ENCODE data around the gene PBX3. TPM values are rescaled to one million over a fixed set of nuclear protein-coding genes. Genes with fewer than 3 reads are reported as not detected.
"Not testable (repeated sequence)": the region's sequence is repeated elsewhere in the genome, so short reads cannot be mapped to it uniquely, and the experiment has no call there.

Gene PBX3
- total and polyA plus RNA-seq, 7 donors, result 4.2 to 12.7 (median 6.6) TPM

DNA sequence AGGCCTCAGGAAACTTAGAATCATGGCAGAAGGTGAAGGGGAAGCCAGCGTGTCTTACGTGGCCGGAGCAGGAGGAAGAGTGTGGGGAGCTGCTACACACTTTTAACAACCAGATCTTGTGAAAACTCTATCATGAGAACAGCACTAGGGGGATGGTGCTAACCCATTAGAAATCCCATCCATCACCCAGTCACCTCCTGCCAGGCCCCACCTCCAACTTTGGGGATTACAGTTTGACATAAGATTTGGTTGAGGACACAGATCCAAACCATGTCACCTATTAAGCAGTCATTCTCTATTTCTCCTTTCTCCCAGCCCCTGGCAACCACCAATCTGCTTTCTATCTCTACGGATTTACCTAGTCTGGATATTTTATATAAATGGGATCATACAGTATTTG, 26.9 kb downstream of the PBX3 start:
- Histone ChIP-seq H3K27ac (no peak overlapping the region), H3K4me3 (no peak overlapping the region), H3K27me3 (ENCODE audit: insufficient read depth in 3 of 3, low read length in 2 of 3) (no peaks in the 10 kb centered on the region), H3K4me1 (no peaks in the 10 kb centered on the region), H3K36me3 (ENCODE audit: insufficient read depth in 1 of 2, low read depth in 1 of 2) (no peaks in the 10 kb centered on the region), H3K9me3 (peaks cover 6% of the 10 kb centered on the region)
- DNase-seq, result no peak
- TF ChIP-seq, protein P1, sequence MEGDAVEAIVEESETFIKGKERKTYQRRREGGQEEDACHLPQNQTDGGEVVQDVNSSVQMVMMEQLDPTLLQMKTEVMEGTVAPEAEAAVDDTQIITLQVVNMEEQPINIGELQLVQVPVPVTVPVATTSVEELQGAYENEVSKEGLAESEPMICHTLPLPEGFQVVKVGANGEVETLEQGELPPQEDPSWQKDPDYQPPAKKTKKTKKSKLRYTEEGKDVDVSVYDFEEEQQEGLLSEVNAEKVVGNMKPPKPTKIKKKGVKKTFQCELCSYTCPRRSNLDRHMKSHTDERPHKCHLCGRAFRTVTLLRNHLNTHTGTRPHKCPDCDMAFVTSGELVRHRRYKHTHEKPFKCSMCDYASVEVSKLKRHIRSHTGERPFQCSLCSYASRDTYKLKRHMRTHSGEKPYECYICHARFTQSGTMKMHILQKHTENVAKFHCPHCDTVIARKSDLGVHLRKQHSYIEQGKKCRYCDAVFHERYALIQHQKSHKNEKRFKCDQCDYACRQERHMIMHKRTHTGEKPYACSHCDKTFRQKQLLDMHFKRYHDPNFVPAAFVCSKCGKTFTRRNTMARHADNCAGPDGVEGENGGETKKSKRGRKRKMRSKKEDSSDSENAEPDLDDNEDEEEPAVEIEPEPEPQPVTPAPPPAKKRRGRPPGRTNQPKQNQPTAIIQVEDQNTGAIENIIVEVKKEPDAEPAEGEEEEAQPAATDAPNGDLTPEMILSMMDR (IDR thresholded peaks at IDR 0.05), result no peak
- ATAC-seq, result no peak
- 86 to 94% (median 88%) methylated on average over 4 of the region's 4 CpGs for WGBS, 3 donors
- intact Hi-C loops (cut with DNase I), result no loop called here

- H3K27ac ChIP-seq; H3K4me3 ChIP-seq; intact Hi-C loops (cut with DNase I); H3K36me3 ChIP-seq (ENCODE audit: insufficient read depth in 1 of 2, low read depth in 1 of 2); H3K4me1 ChIP-seq; H3K9me3 ChIP-seq; ATAC-seq; H3K27me3 ChIP-seq (ENCODE audit: insufficient read depth in 3 of 3, low read length in 2 of 3); DNase-seq: not testable (repeated sequence)
- WGBS, 3 donors, result 68 to 88% (median 76%) methylated on average over 4 of the region's 4 CpGs
These were observed 29.6 kb downstream of the PBX3 start for GRCh38 chr9:125776789-125777188.

GRCh38 chr9:125778538-125779219, 31.5 kb downstream of the PBX3 start:
- H3K36me3 ChIP-seq (ENCODE audit: insufficient read depth in 1 of 2, low read depth in 1 of 2); H3K9me3 ChIP-seq; H3K4me3 ChIP-seq; H3K27ac ChIP-seq; H3K27me3 ChIP-seq (ENCODE audit: insufficient read depth in 3 of 3, low read length in 2 of 3); intact Hi-C loops (cut with DNase I); DNase-seq; H3K4me1 ChIP-seq; ATAC-seq: not testable (repeated sequence)
- WGBS, 3 donors, result 99% methylated on average over 4 to 5 of the region's 6 CpGs

- DNase-seq; H3K4me3 ChIP-seq; ATAC-seq; H3K4me1 ChIP-seq; intact Hi-C loops (cut with DNase I); H3K27me3 ChIP-seq (ENCODE audit: insufficient read depth in 3 of 3, low read length in 2 of 3); H3K36me3 ChIP-seq (ENCODE audit: insufficient read depth in 1 of 2, low read depth in 1 of 2); H3K9me3 ChIP-seq; H3K27ac ChIP-seq: not testable (repeated sequence)
- 80% methylated on average over 1 of the region's 5 CpGs; no CpG with 5 or more reads in 2 of the 3 donors for WGBS, 3 donors
These were observed 32.0 kb downstream of the PBX3 start for GRCh38 chr9:125779220-125779565.

DNA sequence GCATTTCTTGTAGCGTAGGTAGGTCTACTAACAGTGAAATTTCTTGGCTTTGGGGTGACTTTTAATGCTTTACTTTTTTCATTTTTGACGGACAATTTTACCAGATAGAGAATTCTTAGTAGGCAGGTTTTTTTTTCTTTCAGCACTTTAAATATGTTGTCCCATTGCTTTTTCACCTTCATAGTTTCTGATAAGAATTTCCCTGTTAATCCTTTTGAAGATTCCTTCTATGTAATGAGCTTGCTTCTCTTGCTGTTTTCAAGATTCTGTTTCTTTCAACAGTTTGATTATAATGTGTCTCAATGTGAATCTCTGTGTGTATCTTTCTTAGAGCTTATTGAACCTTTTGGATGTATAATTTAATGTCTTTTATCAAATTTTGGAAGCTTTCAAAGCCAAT, 35.5 kb downstream of the PBX3 start:
- no peaks in the 10 kb centered on the region for H3K4me1 ChIP-seq
- ATAC-seq (no peak), DNase-seq (no peak)
- no peak overlapping the region for H3K27ac ChIP-seq
- no peak overlapping the region for H3K4me3 ChIP-seq
- H3K9me3 ChIP-seq, result no peaks in the 10 kb centered on the region
- no peaks in the 10 kb centered on the region for H3K27me3 ChIP-seq (ENCODE audit: insufficient read depth in 3 of 3, low read length in 2 of 3)
- H3K36me3 ChIP-seq (ENCODE audit: insufficient read depth in 1 of 2, low read depth in 1 of 2), result no peaks in the 10 kb centered on the region
- TF ChIP-seq, protein P1 (IDR thresholded peaks at IDR 0.05), result no peak
- intact Hi-C loops (cut with DNase I), result no loop called here
- WGBS, 3 donors, result 96 to 98% (median 97%) methylated on average over 2 of the region's 2 CpGs

DNA sequence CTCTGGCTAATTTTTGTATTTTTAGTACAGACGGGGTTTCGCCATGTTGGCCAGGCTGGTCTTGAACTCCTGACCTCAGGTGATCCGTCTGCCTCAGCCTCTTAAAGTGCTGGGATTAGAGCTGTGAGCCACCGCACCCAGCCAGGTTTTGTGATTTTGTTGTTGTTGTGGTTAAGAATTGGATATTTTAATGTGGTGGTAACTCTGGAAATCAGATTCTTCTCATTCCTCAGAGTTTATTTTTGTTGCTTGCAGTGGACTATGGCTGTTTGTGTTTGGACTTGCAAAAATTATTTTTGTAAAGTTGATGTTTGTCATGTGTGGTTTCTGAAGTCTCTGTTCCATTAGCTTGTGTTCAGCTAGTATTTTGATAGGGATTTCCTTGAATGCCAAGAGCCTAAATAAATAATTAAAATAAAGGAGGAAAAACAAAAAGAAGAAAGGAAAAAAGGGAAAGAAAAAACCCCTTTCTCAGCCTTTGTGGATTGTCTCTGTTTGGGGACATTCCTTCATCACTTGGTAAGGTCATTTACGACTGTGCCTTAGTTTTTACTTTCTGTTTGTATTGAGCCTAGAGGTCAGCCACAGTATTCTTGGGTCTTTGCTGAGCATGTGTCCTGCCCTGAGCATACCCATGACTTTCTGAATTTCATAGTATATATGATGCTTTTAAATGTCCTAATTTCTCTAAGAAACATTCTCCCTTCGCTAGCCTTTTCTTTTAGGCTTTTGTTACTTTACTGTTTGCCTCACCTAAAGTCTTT, 37.3 kb downstream of the PBX3 start:
- no peaks in the 10 kb centered on the region for H3K27me3 ChIP-seq (ENCODE audit: insufficient read depth in 3 of 3, low read length in 2 of 3)
- H3K4me1 ChIP-seq, result no peaks in the 10 kb centered on the region
- ATAC-seq (no peak), DNase-seq (no peak)
- TF ChIP-seq, protein P1 (IDR thresholded peaks at IDR 0.05), result no peak
- no peak overlapping the region for H3K4me3 ChIP-seq
- intact Hi-C loops (cut with DNase I), result no loop called here
- H3K9me3 ChIP-seq, result no peaks in the 10 kb centered on the region
- no peak overlapping the region for H3K27ac ChIP-seq
- 87 to 88% (median 87%) methylated on average over 6 of the region's 6 CpGs for WGBS, 3 donors
- no peaks in the 10 kb centered on the region for H3K36me3 ChIP-seq (ENCODE audit: insufficient read depth in 1 of 2, low read depth in 1 of 2)

Measured in psoas muscle (tissue), 8 donors.